Right ventricle myocardium inferior (tissue), 1 donor: ENCODE data around the gene MRPL55. TPM values are rescaled to one million over a fixed set of nuclear protein-coding genes. Genes with fewer than 3 reads are reported as not detected.
A peak's percentile ranks its signal among the peaks of the same experiment; 100 is the strongest.

ENCODE experiments used
- ATAC-seq: fragments of 200-7000 bp; cut with Tn5 transposase; one replicate; pipeline ENCODE4 v1.9.1; 2020; ENCODE audit warnings: mild to moderate bottlenecking, moderate library complexity
- DNase-seq: peaks from one replicate; pipeline ENCODE4 v3.0.0; 2021; ENCODE audit errors: missing footprints
- intact Hi-C: fragments of 100-400 bp; cut with DNase I; formaldehyde crosslinking; loops from one replicate; pipeline ENCODE4 v1.11.0; 2022
- total RNA-seq: library from RNA; stranded (reverse); fragmentation: NEBNext Ultra II Directional; extraction: Animal tissue kit (Norgen Biotek cat#: 25700); gene quantifications from one replicate; pipeline ENCODE4 v1.2.1, GENCODE V29; 2021
- donor health status: DM: no; HTN: yes; CAD: no; lungs with severe emphysema.

The MRPL55 gene
- total RNA-seq, 1 donor from 2014 or later = 57.0 TPM

DNA sequence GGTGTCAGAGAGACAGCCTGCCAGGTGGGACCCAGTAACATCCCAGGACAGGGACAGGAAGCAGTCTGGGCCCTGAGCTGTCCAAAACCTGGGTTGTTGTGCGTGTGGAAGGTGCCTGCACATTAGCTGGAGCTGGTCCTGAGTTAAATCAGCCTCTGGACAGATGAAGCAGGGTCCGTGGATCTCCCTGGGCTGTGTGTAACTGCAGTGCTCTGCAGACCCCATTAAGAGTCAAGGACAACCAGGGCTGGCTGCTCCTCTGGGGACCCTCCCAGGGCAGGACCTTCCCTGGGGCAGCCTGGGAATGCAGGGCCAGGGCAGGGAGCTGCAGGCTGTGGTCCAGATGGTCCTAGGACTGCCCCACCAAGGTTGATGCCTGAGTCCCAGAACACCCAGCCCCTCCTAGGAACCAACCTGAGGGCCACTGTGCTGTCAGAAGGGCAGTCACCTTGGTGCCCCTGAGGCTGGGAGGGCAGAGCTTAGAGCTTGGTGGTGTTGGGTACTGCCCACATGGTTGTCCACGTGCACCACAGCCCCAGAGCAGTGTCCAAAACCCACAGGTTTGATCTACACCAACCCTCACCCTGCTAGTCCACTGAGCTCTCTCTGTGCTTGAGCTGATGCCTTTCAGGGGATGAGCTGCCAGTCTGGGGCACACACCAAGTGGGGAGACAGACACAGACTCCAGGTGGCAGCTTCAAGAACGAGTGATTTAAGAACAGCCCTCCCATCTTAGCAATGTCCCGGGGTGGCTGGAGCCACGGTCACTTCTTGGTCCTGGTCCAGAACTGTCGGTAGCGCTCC lies 2.9 kb downstream of the MRPL55 start:
- no peak for ATAC-seq
- DNase-seq = no peak
- intact Hi-C loops = no loop called here

- no peak for ATAC-seq
- DNase-seq = no peak
- intact Hi-C loops = no loop called here
Measured at GRCh38 chr1:228105270-228105995, 3.7 kb downstream of the MRPL55 start.

DNA sequence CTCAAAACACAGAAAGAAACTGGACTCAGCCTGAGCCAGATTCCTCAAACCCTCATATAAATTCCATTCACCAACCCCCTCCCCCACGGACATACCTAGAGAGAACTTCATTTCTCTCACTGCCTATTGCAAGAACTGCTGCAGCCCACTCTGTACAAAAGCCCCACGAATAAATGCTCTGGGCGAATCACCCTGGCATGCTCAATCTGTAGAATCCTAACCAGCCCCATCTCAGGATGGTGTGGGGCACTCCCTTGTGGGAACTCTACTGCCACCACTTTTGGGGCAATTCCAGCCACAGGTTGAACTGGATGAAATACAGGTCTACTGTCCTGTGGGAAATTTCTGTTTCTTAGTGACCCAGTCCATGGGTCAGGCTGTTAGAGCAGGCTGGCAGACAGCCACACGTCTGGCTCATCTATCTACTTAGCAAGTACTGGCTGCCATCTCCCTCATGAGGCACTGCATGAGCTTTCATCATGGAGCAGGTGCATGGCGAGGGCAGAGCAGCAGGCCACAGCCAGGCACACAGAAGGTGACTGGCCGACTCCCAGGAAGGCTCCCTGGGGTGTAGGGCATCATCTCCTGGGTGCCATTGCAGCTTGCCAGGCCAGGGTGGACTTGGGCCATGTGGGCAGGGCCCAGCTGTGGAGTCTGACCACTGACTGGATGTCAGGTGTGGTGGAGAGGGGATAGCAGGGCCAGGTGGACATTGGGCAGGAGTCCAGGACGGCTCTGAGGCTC lies 4.4 kb downstream of the MRPL55 start:
- intact Hi-C loops = no loop called here
- no peak for DNase-seq
- no peak for ATAC-seq

DNA sequence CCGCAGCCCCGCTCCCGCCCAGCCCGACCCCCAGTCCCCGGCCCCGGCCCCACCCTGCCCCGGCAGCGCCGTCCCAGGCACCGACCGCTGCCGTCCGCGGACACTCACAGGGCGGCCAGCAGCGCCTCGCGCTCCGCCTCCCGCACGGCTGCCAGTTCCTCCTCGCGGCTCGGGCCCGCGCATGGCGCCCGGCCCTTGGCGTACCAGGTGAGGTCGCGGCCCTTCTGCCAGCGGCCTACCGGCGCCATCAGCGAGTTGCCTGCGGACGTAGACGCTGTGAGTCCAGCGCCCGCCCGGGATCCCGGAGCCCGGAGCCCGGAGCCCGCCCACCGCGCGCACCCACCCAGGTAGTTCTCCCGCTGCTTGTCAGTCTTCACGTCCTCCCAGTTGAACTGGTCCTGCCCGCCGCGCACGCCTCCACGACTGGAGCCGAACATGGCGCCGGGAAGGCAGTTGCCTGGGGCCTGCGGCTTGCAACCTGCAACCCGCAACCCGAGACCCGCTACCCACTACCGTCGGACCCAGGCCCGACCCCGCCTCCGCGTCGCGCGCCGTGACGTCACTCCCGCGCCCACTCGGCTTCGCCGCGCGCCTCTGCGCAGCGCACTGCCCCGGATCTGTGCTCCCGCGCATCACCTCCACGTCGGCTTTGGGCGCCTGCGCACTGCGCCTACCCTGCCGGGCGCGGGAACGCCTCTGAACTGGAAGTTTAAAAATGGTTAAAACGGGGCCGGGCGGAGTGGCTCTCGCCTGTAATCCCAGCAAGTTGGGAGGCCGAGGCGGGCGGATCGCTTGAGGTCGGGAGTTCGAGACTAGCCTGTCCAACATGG lies 6.1 kb downstream of the MRPL55 start, which contains the start of gene C1orf35:
TSS of gene C1orf35 (minus strand) at position 535 of the 830 bp plus-strand sequence. CDS start at position 437, 98 bp downstream.
- DNase-seq (peak; percentile 97), ATAC-seq (peak; percentile 91)
- intact Hi-C loops = no loop called here

DNA sequence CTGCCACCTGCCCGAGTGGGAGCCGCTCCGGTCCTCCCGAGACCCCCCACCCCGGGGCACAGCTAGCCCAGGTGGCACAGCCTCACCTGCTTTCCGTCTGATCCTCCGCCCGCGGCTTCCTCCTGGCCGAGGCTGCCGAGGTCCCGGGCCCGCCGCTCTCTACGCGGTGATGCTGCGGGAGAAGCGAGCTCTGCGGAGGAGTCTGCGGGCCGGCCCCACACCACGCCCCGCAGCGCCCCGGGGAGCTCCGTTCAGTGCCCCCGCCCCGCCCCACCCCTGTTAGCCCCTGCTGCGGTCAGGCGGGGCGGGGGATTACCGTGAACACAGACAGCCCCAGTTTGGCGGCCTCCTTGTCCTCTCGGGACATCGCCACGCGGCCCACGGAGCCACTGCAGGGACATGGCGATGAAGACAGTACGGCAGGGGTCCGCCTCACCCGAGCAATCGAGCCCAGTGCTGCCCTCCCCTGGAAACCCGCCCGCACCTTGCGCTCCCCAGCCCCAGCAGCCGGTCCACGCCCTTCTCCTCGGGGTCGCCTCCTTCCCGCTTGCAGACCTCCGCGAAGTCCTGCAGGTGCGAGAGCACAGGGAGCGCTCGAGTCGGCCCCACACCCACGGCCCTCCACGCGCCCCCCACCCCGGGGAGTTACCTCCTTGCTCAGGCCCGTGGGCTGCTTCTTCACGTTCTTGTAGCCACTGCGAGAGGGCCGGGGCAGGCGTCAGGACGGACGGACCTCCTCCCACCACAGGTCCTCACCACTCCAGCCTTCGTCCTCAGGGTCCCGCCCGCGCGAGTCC lies 6.9 kb downstream of the MRPL55 start:
- DNase-seq (no peak), ATAC-seq (no peak)
- intact Hi-C loops = no loop called here

GRCh38 chr1:228101614-228101993 lies 7.5 kb downstream of the MRPL55 start:
- DNase-seq = no peak
- ATAC-seq = no peak
- intact Hi-C loops = no loop called here

DNA sequence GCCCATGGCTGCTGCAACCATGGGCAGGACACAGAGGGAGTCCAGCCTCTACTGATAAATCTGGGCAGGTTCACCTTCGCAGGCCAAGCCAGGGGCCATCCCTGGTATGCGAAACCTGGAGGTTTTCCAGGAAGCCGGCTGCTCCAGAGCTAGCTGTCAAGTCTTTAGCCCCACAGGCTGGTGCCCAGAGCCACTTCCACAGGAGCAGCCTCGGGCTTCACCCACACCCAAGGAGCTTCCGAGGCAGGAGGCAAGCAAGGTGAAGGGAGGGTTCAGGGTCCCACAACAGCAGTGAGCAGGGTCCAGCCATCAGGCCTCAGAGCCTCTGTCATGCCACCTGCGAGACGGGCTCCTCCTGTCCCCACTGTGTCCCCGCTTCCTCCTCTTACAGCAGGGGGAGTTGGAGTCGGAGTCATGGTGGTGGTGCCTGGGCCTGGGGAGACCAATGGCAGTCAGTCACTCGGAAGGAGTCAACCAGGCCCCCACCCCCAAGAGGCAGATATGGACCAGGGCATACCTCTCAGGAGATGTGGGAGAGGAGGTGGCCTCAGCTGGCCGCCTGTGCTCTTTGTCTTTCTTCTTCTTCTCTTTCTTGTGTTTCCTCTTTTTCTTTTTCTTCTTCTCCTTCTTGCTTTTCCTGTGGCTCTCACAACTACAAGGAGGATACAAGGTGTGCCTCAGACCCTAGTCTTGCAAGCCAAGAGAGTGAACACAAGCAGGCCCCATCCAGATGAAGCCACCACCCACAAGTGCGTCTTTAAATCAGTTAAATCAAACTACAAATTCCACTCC lies 8.1 kb downstream of the MRPL55 start:
- DNase-seq (no peak), ATAC-seq (no peak)
- intact Hi-C loops = no loop called here

DNA sequence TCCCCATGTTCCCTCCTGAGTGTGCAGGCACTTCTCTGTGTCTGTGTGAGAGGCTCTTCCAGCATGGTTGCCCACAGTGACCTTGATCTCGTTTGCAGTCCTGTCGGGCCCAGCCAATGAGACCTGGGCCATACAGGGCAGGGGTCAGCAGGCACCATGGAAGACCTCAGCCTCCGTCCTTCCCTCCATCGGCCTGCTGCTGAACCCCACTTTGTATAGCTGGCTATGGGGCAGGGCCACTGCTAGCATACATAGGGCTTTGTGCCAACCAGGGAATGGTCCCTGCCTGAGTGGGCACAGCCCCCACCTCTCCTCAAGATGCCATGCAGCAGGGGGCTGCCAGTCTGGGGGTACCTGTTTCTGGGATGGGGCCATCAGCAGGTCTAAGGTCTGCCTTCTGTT lies 9.8 kb downstream of the MRPL55 start:
- DNase-seq (no peak), ATAC-seq (no peak)
- intact Hi-C loops = no loop called here

DNA sequence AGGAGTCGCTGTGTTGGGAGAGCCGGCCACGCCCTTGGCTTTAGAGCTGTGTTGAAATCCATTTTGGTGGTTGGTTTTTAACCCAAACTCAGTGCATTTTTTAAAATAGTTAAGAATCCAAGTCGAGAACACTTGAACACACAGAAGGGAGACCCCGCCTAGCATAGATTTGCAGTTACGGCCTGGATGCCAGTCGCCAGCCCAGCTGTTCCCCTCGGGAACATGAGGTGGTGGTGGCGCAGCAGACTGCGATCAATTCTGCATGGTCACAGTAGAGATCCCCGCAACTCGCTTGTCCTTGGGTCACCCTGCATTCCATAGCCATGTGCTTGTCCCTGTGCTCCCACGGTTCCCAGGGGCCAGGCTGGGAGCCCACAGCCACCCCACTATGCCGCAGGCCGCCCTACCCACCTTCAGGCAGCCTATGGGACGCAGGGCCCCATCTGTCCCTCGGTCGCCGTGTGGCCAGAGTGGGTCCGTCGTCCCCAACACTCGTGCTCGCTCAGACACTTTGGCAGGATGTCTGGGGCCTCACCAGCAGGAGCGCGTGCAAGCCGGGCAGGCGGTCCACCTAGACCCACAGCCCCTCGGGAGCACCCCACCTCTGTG lies 10.7 kb downstream of the MRPL55 start:
- no peak for DNase-seq
- ATAC-seq = no peak
- intact Hi-C loops = no loop called here

DNA sequence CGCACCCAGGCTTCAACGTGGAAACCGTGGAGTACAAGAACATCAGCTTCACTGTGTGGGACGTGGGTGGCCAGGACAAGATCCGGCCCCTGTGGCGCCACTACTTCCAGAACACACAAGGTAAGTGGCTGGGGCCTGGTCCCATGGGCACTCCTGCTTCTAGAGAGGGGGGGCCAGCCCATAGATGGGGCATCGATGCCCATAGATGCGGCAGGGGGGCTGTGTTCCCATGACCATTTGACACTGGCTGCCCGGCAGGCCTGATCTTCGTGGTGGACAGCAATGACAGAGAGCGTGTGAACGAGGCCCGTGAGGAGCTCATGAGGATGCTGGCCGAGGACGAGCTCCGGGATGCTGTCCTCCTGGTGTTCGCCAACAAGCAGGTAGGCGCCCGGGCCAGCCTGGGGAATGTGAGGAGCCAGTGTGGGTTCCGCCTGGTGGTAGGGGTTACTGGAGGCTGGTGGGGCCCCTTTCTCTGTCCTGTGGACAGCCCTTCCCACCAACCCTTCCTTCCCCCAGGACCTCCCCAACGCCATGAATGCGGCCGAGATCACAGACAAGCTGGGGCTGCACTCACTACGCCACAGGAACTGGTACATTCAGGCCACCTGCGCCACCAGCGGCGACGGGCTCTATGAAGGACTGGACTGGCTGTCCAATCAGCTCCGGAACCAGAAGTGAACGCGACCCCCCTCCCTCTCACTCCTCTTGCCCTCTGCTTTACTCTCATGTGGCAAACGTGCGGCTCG lies 11.6 kb downstream of the MRPL55 start:
- intact Hi-C loops = no loop called here
- ATAC-seq (no peak), DNase-seq (no peak)

GRCh38 chr1:228096416-228097332 lies 12.4 kb downstream of the MRPL55 start:
- DNase-seq (no peak), ATAC-seq (no peak)
- intact Hi-C loops = no loop called here

DNA sequence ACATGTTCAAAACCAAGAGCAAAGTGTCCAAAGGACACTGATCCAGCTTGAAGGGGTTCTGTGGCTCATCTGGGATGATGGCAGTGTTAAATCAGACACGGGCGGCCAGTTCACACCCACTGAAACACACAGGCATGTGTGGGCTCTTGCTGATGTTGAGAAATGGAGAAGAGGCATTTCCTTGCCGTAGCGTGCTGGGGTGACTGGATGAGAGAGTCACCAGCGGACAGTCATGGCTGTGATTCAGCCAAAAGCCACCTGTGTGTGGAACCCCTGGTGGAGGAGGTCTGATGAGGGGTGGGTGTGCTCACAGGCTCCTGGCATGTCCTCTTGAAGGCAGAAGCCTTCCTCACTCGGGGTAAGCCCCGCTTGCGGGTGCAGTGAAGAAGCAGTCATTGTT lies 13.2 kb downstream of the MRPL55 start:
- intact Hi-C loops = no loop called here
- ATAC-seq (no peak), DNase-seq (no peak)

- DNase-seq (no peak), ATAC-seq (no peak)
- intact Hi-C loops = no loop called here
Measured at GRCh38 chr1:228095161-228095560, 13.9 kb downstream of the MRPL55 start.

DNA sequence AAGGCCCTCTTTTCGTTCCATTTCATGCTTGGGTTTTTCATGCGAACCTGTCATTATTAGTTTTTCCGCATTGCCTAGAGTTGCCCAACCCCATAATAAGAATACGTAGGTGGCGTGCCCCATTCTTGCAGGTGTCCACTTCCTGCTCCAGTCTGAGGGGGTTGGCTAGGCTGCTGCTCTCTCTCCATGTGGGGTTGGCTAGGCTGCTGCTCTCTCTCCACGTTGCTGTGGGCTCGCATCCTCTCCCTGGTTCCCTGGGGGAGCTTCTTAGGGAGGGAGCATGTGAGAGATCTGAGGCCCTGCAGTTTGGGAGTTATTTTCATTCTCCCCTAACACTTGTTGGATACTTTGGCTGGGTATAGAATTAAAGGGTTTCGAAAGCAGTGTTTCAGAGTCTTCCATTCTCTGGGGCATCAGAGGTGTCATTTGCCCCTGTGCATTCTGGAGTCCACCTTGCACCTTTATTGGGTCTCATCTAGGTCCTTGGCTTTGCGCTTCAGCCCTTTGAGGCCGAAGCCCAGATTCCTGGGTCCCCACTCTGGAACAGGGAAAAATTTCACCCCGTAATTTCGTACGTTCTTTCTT lies 14.6 kb downstream of the MRPL55 start:
- ATAC-seq = no peak
- no peak for DNase-seq

More for the DNA sequence above, 14.6 kb downstream of the MRPL55 start:
- intact Hi-C loops = no loop called here
